GM12874 (cell line): ENCODE data around the gene UBAC2.

Experiments
- TF ChIP-seq, protein P1 (sequence below): IDR thresholded peaks from 2 replicates; pipeline ENCODE4 v1.5.1; 2011; ENCODE audit warnings: low read depth, mild to moderate bottlenecking, control low read depth, low read length, moderate library complexity; ENCODE audit not compliant: insufficient read depth

The UBAC2 gene

DNA sequence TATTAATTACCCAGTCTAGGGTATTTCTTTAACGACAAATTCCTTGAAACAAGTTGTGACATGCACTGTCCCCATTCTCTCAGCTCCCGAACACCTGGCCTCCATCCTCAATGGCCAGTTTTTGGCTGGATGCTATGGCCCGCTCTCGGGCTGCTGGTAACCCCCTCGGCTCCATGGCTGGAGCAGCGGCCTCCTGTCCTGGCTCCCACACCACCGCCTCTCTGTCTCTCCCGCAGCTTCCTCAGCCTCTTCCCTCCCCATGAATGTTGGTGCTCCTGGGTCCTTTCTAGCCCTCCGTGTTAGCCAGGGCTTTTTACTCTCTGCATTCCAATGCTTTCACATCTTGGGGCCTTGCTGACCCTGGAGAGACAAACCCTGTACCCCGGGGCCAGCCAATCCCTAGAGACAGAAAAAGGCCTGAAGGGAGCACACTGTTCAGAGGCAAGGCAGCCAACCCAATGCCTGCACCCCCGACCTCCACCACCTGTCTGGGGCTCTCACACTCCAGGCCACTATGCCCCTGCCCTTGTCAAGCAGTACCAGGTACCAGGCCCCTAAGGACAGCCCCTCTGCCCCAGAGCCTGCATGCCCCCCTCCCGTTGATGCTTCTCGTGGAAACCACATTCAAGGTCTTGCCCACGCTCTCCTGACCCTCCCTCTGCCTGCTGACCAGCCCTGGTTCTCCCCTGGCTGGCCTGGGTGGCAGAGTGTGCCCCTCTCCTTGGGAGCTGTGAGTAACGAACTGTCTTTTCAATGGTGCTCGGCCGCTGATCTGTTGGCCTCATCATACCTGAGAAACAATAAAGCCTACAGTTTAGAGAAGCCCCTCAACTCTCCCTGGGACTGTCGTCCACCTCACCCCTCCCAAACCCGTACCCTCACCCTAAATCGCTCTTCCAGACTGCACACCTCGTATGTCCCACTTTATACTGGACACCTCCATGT, 193.4 kb downstream of the UBAC2 start:
- TF ChIP-seq, protein P1, sequence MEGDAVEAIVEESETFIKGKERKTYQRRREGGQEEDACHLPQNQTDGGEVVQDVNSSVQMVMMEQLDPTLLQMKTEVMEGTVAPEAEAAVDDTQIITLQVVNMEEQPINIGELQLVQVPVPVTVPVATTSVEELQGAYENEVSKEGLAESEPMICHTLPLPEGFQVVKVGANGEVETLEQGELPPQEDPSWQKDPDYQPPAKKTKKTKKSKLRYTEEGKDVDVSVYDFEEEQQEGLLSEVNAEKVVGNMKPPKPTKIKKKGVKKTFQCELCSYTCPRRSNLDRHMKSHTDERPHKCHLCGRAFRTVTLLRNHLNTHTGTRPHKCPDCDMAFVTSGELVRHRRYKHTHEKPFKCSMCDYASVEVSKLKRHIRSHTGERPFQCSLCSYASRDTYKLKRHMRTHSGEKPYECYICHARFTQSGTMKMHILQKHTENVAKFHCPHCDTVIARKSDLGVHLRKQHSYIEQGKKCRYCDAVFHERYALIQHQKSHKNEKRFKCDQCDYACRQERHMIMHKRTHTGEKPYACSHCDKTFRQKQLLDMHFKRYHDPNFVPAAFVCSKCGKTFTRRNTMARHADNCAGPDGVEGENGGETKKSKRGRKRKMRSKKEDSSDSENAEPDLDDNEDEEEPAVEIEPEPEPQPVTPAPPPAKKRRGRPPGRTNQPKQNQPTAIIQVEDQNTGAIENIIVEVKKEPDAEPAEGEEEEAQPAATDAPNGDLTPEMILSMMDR, result no peak

DNA sequence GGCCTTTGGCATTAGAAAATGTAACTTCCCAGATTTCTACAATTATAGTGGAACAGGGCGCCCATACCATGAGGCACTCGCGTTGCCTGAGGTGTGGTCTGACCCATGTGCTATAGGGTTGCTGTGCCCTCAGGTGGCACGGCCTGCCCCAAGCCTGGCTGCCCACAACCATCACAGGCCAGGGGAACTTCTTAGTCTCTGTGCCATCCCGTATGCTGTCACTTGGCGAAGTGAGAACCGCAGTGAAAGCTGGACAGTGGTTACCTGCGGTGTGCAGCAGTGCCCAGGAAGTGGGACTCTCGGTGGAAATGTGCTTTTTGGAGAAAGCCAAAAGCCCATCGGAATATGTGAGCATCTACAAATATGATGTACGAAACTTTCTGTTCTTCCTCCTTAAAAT, 194.8 kb downstream of the UBAC2 start:
- TF ChIP-seq, protein P1, result no peak

DNA sequence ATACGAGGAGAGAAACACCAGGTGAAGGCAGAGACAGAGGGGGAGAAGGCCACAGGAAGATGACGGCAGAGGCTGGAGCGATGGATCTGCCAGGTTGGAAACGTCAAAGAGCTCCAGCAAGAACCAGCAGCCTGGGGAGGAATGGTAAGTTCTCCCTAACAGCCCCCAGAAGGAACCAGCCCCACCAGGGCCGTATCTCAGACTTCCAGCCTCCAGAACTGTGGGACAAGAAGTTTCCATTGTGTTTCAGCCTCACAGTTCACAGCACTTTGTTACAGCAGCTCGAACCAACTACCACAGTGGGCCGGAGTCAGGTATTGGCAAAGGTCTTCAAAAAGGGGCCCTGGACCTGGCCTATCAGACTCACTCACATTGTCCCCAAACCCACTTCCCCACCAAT, 195.8 kb downstream of the UBAC2 start:
- TF ChIP-seq, protein P1, result no peak

DNA sequence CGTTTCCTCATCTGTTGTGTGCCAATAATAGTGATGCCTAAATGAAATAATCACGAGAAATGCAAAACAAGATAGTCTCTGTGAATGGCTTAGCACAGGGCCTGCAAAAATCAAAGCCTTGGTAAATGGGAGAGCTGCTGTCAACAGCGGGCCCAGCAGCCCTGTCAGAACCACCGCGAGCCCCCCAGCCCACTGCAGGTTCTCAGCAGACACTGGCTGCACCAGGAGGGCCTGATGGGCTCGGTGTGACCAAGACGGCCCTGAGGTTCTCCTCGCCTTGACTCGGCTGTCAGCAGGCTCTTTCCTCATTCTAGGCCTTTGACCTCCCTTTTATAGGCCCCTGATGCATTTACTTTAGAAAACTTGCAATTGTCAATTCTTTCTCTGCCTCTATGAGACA, 197.4 kb downstream of the UBAC2 start:
- TF ChIP-seq, protein P1, result no peak

DNA sequence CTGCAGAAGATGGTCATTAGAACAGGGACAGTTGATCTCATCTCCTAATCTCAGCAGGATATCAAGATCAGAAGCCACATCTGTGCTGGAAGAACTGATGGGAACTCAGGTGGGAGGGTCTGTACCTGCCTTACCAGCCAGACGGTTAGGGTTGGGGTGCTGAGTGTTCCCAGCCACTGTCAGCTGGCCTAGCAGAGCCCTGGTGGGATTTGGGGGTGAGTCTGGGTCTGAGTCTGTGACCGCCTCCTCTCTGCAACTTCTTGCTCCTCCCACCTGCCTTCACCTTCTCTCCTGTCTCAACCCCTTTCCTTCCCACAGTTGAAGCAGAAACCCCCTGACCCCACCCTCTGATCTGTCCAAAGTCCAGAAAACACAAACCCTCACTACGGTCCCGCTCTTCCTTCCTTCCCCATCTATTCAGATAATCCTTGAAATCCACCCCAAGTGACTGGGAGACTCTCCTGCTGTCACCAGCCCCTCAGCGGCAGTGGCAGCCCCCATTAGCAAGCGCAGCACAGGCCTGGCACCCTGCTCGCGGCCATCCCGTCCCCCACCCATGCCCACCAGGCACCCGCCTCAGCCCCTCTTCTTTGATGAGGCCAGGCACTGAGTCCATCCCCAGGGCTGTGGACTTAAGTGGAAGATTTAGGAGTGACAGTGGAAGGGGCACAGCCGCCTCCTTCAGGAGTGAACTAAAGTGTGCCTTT, 198.4 kb downstream of the UBAC2 start:
- TF ChIP-seq, protein P1, result no peak

DNA sequence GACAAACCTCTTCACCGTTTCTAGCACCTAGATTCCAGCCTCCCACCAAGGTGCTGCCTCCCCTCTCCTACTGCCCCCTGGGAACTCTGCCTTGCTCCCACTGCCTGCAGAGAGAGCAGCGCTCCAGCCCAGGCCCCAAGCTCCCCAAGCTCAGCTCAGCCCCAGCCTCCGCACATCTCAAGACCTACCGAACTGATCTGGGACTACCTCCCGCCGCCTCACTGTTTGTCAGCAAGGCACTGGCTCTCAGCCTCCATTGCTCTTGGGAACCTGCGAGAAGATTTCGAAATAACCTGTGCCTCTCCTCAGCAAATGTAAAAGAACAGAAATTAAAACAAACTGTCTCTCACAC, 198.9 kb downstream of the UBAC2 start:
- TF ChIP-seq, protein P1, result no peak

DNA sequence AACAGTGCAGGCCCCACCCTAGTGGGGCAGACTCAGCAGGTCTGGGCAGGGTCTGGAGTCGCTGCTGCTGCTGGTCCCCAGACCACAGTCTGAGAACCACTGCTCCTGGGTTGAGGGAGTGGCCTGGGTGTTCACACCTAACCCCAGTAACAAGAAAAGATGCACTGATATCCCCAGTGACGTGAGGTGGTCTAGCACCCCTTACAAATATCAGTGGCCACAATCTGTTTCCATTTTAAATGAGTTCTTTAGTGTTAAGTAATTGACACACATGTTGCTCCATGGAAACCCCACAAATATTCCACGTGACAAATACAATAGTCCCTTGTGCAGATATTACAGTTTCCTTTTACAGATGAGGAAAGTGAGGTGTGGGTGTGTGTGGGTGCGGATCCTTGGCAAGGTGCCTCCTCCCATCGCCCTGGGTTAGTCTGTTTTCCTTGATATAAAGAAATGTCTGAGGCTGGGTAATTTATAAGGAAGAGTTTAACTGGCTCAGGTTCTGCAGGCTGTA, 202.9 kb downstream of the UBAC2 start:
- TF ChIP-seq, protein P1, result no peak
